Renal cortical epithelial cell (primary cell): Measurements from ENCODE around the gene MT1B. TPM values are rescaled to one million over a fixed set of nuclear protein-coding genes. Genes with fewer than 3 reads are reported as not detected.

Source experiments
- DNase-seq: peaks from one replicate; pipeline ENCODE4 v3.0.0-alpha.2; 2011; ENCODE audit warnings: low read depth
- total RNA-seq: library from RNA; depleted of rRNA; stranded (reverse); fragments of >200 nt; gene quantifications from 2 replicates; pipeline ENCODE4 v1.2.3, GENCODE V29; 2014

Gene MT1B
- total RNA-seq, 1 donor from 2014 or later: not detected

- no peak for DNase-seq
Measured at GRCh38 chr16:56637814-56638750, 13.6 kb upstream of the MT1B start, which contains the start of gene MT1A. MT1A (plus strand) TSS chr16:56638666; CDS start chr16:56638739, 73 bp downstream.

- DNase-seq: no peak
Measured at GRCh38 chr16:56639045-56639444, 12.6 kb upstream of the MT1B start.

GRCh38 chr16:56640076-56640475, 11.6 kb upstream of the MT1B start:
- DNase-seq: no peak

GRCh38 chr16:56641166-56641565, 10.5 kb upstream of the MT1B start:
- no peak for DNase-seq

- peak; percentile 52 for DNase-seq
Measured at GRCh38 chr16:56643080-56643778, 8.5 kb upstream of the MT1B start.

GRCh38 chr16:56643833-56644232, 7.9 kb upstream of the MT1B start:
- DNase-seq: no peak

- no peak for DNase-seq
Measured at GRCh38 chr16:56645311-56645710, 6.4 kb upstream of the MT1B start.

GRCh38 chr16:56645838-56646237, 5.8 kb upstream of the MT1B start:
- no peak for DNase-seq

- DNase-seq: no peak
Measured at GRCh38 chr16:56647641-56648431, 3.9 kb upstream of the MT1B start.

- no peak for DNase-seq
Measured at GRCh38 chr16:56649271-56649670, 2.4 kb upstream of the MT1B start.

GRCh38 chr16:56649820-56650219, 1.9 kb upstream of the MT1B start:
- DNase-seq: peak; percentile 48

- no peak for DNase-seq
Measured at GRCh38 chr16:56652600-56652999, 914 bp downstream of the MT1B start.

GRCh38 chr16:56653218-56653617, 1.5 kb downstream of the MT1B start:
- no peak for DNase-seq

- DNase-seq: peak; percentile 82
Measured at GRCh38 chr16:56657555-56658326, 6.1 kb downstream of the MT1B start, which contains the start of gene MT1F. MT1F (plus strand) TSS chr16:56657959; CDS start chr16:56658059, 100 bp downstream.

- no peak for DNase-seq
Measured at GRCh38 chr16:56658327-56658875, 6.7 kb downstream of the MT1B start.

GRCh38 chr16:56662357-56663354, 11.0 kb downstream of the MT1B start:
- no peak for DNase-seq

- DNase-seq: no peak
Measured at GRCh38 chr16:56664506-56664905, 12.8 kb downstream of the MT1B start.

GRCh38 chr16:56665286-56666261, 13.9 kb downstream of the MT1B start:
- peak; percentile 42 for DNase-seq
